A549 (cell line): ENCODE data around the gene ELF2. TPM values are rescaled to one million over a fixed set of nuclear protein-coding genes. Genes with fewer than 3 reads are reported as not detected.
"Not testable (repeated sequence)": the region's sequence is repeated elsewhere in the genome, so short reads cannot be mapped to it uniquely, and the experiment has no call there.

Experiments
- ATAC-seq, 2 experiments: fragments of 200-7000 bp in 1 of 2; fragments of >200 bp in 1 of 2; cut with Nextera tagmentation in 1 of 2; cut with Tn5 transposase in 1 of 2; 3 replicates each; pipeline versions ENCODE4 v1.8.0 to v1.9.1; 2018 to 2020; ENCODE audit warnings: mild to moderate bottlenecking in 1 of 2, moderate library complexity in 1 of 2
- CTCF ChIA-PET: fragments of 300-600 bp; sonication (Branson Sonifier 250); formaldehyde crosslinking; extraction: SDS; loops from one replicate; lab custom pipeline; 2021; ENCODE audit warnings: antibody characterized with exemption, inconsistent platforms; lab: Yijun Ruan, JAX
- POLR2A ChIA-PET: fragments of 350-600 bp; formaldehyde crosslinking; extraction: SDS; loops from one replicate; lab custom pipeline; 2021; ENCODE audit warnings: antibody characterized with exemption, inconsistent platforms; lab: Yijun Ruan, JAX
- DNase-seq, 2 experiments: peaks; one replicate each; pipeline versions ENCODE4 v3.0.0 to v3.0.0-alpha.2; 2011 to 2016; ENCODE audit warnings: low read depth in 1 of 2, low spot score in 1 of 2
- FAIRE-seq: peaks from 2 replicates; lab custom pipeline; 2011; peaks lifted over from hg19 to GRCh38; lab: Jason Lieb, UNC
- H3K27ac ChIP-seq, 2 experiments: fragments of >200 bp; sonication (Bioruptor Twin); formaldehyde crosslinking; 3 replicates each; pipeline ENCODE4 v1.5.1; 2016 to 2017
- H3K4me1 ChIP-seq: fragments of >200 bp; sonication (Bioruptor Twin); formaldehyde crosslinking; 3 replicates; pipeline ENCODE4 v1.6.1; 2016
- H3K4me2 ChIP-seq: fragments of >200 bp; sonication (Bioruptor Twin); formaldehyde crosslinking; 3 replicates; pipeline ENCODE4 v1.6.1; 2016
- H3K4me3 ChIP-seq: fragments of >200 bp; sonication (Bioruptor Twin); formaldehyde crosslinking; 3 replicates; pipeline ENCODE4 v1.5.1; 2016
- H3K9me3 ChIP-seq: fragments of >200 bp; sonication (Bioruptor Twin); formaldehyde crosslinking; 3 replicates; pipeline ENCODE4 v1.6.1; 2016
- CBX2 ChIP-seq: fragments of 200-600 bp; sonication (generic); IDR thresholded peaks from 2 replicates; pipeline ENCODE4 v1.6.1; 2016; ENCODE audit warnings: low read depth, mild to moderate bottlenecking, borderline replicate concordance
- CEBPB ChIP-seq, 2 experiments: fragments of >200 bp in 1 of 2; sonication (Bioruptor Twin) in 1 of 2; formaldehyde crosslinking in 1 of 2; IDR thresholded peaks; 2 replicates each; pipeline ENCODE4 v1.6.1; 2012 to 2016
- CTCF ChIP-seq: fragments of >200 bp; sonication (Bioruptor Twin); formaldehyde crosslinking; IDR thresholded peaks from 3 replicates; pipeline ENCODE4 v1.5.1; 2016
- EHF ChIP-seq: fragments of 250-450 bp; sonication (Bioruptor Pico); IDR thresholded peaks from 2 replicates; pipeline ENCODE4 v1.5.0; 2020; ENCODE audit warnings: mild to moderate bottlenecking
- EHMT2 ChIP-seq: fragments of 200-600 bp; sonication (generic); IDR thresholded peaks from 2 replicates; pipeline ENCODE4 v1.6.1; 2016; ENCODE audit warnings: antibody characterized with exemption, low read depth, mild to moderate bottlenecking, moderate library complexity
- ELK1 ChIP-seq: fragments of 150-350 bp; IDR thresholded peaks from 2 replicates; pipeline ENCODE4 v1.6.1; 2014; ENCODE audit warnings: low read depth, mild to moderate bottlenecking, low read length
- ESRRA ChIP-seq: fragments of 150-350 bp; IDR thresholded peaks from 2 replicates; pipeline ENCODE4 v1.6.1; 2014; ENCODE audit warnings: mild to moderate bottlenecking, low read length, borderline replicate concordance
- FOXS1 ChIP-seq: fragments of 250-450 bp; sonication (Bioruptor Pico); IDR thresholded peaks from 2 replicates; pipeline ENCODE4 v1.5.0; 2020; ENCODE audit warnings: mild to moderate bottlenecking, moderate library complexity
- HEYL ChIP-seq: fragments of 250-450 bp; sonication (Bioruptor Pico); IDR thresholded peaks from 2 replicates; pipeline ENCODE4 v1.8.0; 2021; ENCODE audit warnings: mild to moderate bottlenecking, moderate library complexity
- HOXA7 ChIP-seq: fragments of 250-450 bp; sonication (Bioruptor Pico); IDR thresholded peaks from 2 replicates; pipeline ENCODE4 v1.5.0; 2020; ENCODE audit warnings: mild to moderate bottlenecking, moderate library complexity
- KDM5A ChIP-seq: fragments of 200-600 bp; sonication (generic); IDR thresholded peaks from 2 replicates; pipeline ENCODE4 v1.6.1; 2016; ENCODE audit warnings: antibody characterized with exemption, mild to moderate bottlenecking
- POLR2A ChIP-seq: IDR thresholded peaks from 2 replicates; pipeline ENCODE4 v1.6.1; 2012; ENCODE audit warnings: mild to moderate bottlenecking, low read length
- POLR2AphosphoS2 ChIP-seq: conservative IDR thresholded peaks from 2 replicates; pipeline ENCODE4 v1.6.1; 2012; ENCODE audit warnings: low read length, improper control_type of control experiment, inconsistent platforms
- RCOR1 ChIP-seq: fragments of 150-350 bp; IDR thresholded peaks from 2 replicates; pipeline ENCODE4 v1.6.1; 2014; ENCODE audit warnings: antibody characterized with exemption, low read length, low read depth
- REST ChIP-seq: fragments of 200-600 bp; sonication (generic); IDR thresholded peaks from 2 replicates; pipeline ENCODE4 v1.6.1; 2016; ENCODE audit warnings: antibody characterized with exemption, mild to moderate bottlenecking, moderate library complexity
- RFX5 ChIP-seq: fragments of 450-650 bp; IDR thresholded peaks from 2 replicates; pipeline ENCODE4 v1.7.1; 2014; ENCODE audit warnings: antibody characterized with exemption, mild to moderate bottlenecking, moderate library complexity
- RNF2 ChIP-seq: fragments of 200-600 bp; sonication (generic); IDR thresholded peaks from 2 replicates; pipeline ENCODE4 v1.6.1; 2016; ENCODE audit warnings: low read depth, mild to moderate bottlenecking, antibody characterized with exemption, moderate library complexity, borderline replicate concordance
- SREBF2 ChIP-seq: fragments of 450-650 bp; IDR thresholded peaks from 2 replicates; pipeline ENCODE4 v1.6.1; 2014; ENCODE audit warnings: mild to moderate bottlenecking, moderate library complexity
- TFCP2L1 ChIP-seq: fragments of 250-450 bp; sonication (Bioruptor Pico); IDR thresholded peaks from 2 replicates; pipeline ENCODE4 v1.5.0; 2021; ENCODE audit warnings: mild to moderate bottlenecking
- TP53 ChIP-seq: fragments of 250-450 bp; sonication (Bioruptor Pico); IDR thresholded peaks from 2 replicates; pipeline ENCODE4 v1.5.0; 2021; ENCODE audit warnings: mild to moderate bottlenecking, moderate library complexity
- ZNF302 ChIP-seq: fragments of 250-450 bp; sonication (Bioruptor Pico); IDR thresholded peaks from 2 replicates; pipeline ENCODE4 v1.9.0; 2021; ENCODE audit warnings: inconsistent platforms, mild to moderate bottlenecking, moderate library complexity
- ZSCAN20 ChIP-seq: fragments of 250-450 bp; sonication (Bioruptor Pico); IDR thresholded peaks from 2 replicates; pipeline ENCODE4 v1.8.0; 2022; ENCODE audit warnings: mild to moderate bottlenecking, moderate library complexity
- WGBS: methylation state at CpG from one replicate; pipeline ENCODE4 v1.1.6; 2017; ENCODE audit errors: missing lambda C conversion rate; 5-methylcytosine and 5-hydroxymethylcytosine counted together
- polyA plus RNA-seq, 4 experiments: library from polyadenylated mRNA; depleted of rRNA in 3 of 4; stranded (reverse); fragments of >200 nt; fragmentation: RNase III in 1 of 4; extraction: RNeasy Plus Mini Kit Qiagen cat#74134 plus additional on column Dnase treatment in 1 of 4; gene quantifications; 2 replicates in 3 of 4; 3 replicates in 1 of 4; pipeline ENCODE4 v1.2.3, GENCODE V29; 2011 to 2017
- TF ChIP-seq, protein P1 (sequence below): fragments of >200 bp; sonication (Bioruptor Twin); formaldehyde crosslinking; IDR thresholded peaks from 3 replicates; pipeline ENCODE4 v1.6.1; 2016

Gene ELF2
- polyA plus RNA-seq, 2 of the 4 experiments (the other 2 are of a cell fraction) = 12.7 to 24.3 TPM

GRCh38 chr4:139030614-139031235, 146.3 kb downstream of the ELF2 start (continued):
- TF ChIP-seq CEBPB (IDR thresholded peaks at IDR 0.05) (no peak), TP53 (no peak), EHF (no peak)

- POLR2A ChIA-PET = interaction anchor here (0.6 to 1.5 kb wide), 5 partner anchors 14 to 266 kb away, joined by 3 to 5 read pairs (median 4); partner anchors contain the start of genes ELF2 and NOCT
- ATAC-seq, H3K4me2 ChIP-seq, FAIRE-seq, H3K9me3 ChIP-seq, H3K27ac ChIP-seq, H3K4me3 ChIP-seq, DNase-seq: not testable (repeated sequence)
- H3K4me1 ChIP-seq = peaks cover 21% of the 10 kb centered on the region; the same call in 2 of the 3 replicates
- CTCF ChIA-PET = interaction anchor here (0.5 to 2.5 kb wide), 27 partner anchors 9 to 272 kb away, joined by 3 to 41 read pairs (median 5); partner anchors contain the start of genes NAA15, NDUFC1 and NOCT
- WGBS = 88% methylated on average over 6 of the region's 6 CpGs
Measured at GRCh38 chr4:139029866-139030363, 147.1 kb downstream of the ELF2 start.

- H3K27ac ChIP-seq = no peak overlapping the region
- WGBS = 86% methylated on average over 11 of the region's 11 CpGs
- ATAC-seq = peak in 1 of 2 experiments; percentile 36; a peak in 3 of 6 replicates
- ChIA-PET POLR2A (interaction anchor here (1.5 kb wide), 1 partner anchor 13 kb away, joined by 4 read pairs; no protein-coding TSS in a partner anchor), CTCF (interaction anchor here (0.6 to 1.2 kb wide), 3 partner anchors 9 to 36 kb away, joined by 4 read pairs; no protein-coding TSS in a partner anchor)
- DNase-seq = no peak
- no peaks in the 10 kb centered on the region for H3K9me3 ChIP-seq
- H3K4me2 ChIP-seq = no peak overlapping the region
- TF ChIP-seq SREBF2 (no peak), ESRRA (no peak), ZNF302 (CRISPR knock-in tag) (no peak), CTCF (no peak), HEYL (CRISPR knock-in tag) (no peak), REST (no peak), POLR2AphosphoS2 (no peak; the same call in 1 of the 2 replicates), HOXA7 (CRISPR knock-in tag) (no peak), FOXS1 (CRISPR knock-in tag) (no peak), ZSCAN20 (CRISPR knock-in tag) (no peak), POLR2A (no peak), ELK1 (no peak), EHMT2 (no peak), RFX5 (no peak), RCOR1 (no peak), CBX2 (no peak), TFCP2L1 (no peak), RNF2 (no peak), KDM5A (no peak)
- TF ChIP-seq, protein P1, sequence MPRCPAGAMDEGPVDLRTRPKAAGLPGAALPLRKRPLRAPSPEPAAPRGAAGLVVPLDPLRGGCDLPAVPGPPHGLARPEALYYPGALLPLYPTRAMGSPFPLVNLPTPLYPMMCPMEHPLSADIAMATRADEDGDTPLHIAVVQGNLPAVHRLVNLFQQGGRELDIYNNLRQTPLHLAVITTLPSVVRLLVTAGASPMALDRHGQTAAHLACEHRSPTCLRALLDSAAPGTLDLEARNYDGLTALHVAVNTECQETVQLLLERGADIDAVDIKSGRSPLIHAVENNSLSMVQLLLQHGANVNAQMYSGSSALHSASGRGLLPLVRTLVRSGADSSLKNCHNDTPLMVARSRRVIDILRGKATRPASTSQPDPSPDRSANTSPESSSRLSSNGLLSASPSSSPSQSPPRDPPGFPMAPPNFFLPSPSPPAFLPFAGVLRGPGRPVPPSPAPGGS = no peak
- FAIRE-seq = no peak
- no peak overlapping the region for H3K4me3 ChIP-seq
- peaks cover 10% of the 10 kb centered on the region; the same call in 2 of the 3 replicates for H3K4me1 ChIP-seq
Measured at GRCh38 chr4:139028191-139028661, 148.8 kb downstream of the ELF2 start.
